Tongue (tissue), 2 donors: ENCODE results near the gene RPL14. TPM values are rescaled to one million over a fixed set of nuclear protein-coding genes. Genes with fewer than 3 reads are reported as not detected.
"Not testable (repeated sequence)": the region's sequence is repeated elsewhere in the genome, so short reads cannot be mapped to it uniquely, and the experiment has no call there.

Source experiments
- DNase-seq: peaks from one replicate; pipeline ENCODE4 v3.0.0-alpha.2; 2015
- total RNA-seq: library from RNA; depleted of rRNA; stranded (reverse); fragments of >200 nt; gene quantifications from one replicate; pipeline ENCODE4 v1.2.3, GENCODE V29; 2014

The RPL14 gene
- total RNA-seq = 547 TPM

GRCh38 chr3:40456940-40457823 lies at the start of gene RPL14:
RPL14 (plus strand) TSS chr3:40457339; CDS start chr3:40457472, 133 bp downstream.
- peak; percentile 98 for DNase-seq

GRCh38 chr3:40407611-40408010 lies 49.5 kb upstream of the RPL14 start:
- no peak for DNase-seq

GRCh38 chr3:40414270-40414669 lies 42.9 kb upstream of the RPL14 start:
- DNase-seq = no peak

- DNase-seq = no peak
Measured at GRCh38 chr3:40417845-40418543, 39.1 kb upstream of the RPL14 start.

GRCh38 chr3:40422861-40423260 lies 34.3 kb upstream of the RPL14 start:
- no peak for DNase-seq

- no peak for DNase-seq
Measured at GRCh38 chr3:40427045-40427669, 30.0 kb upstream of the RPL14 start.

GRCh38 chr3:40432793-40433192 lies 24.3 kb upstream of the RPL14 start:
- DNase-seq = no peak

GRCh38 chr3:40437889-40438288 lies 19.2 kb upstream of the RPL14 start:
- no peak for DNase-seq

GRCh38 chr3:40445062-40445461 lies 12.1 kb upstream of the RPL14 start:
- no peak for DNase-seq

GRCh38 chr3:40445880-40446279 lies 11.3 kb upstream of the RPL14 start:
- DNase-seq = no peak

- DNase-seq = no peak
Measured at GRCh38 chr3:40450438-40450837, 6.7 kb upstream of the RPL14 start.

GRCh38 chr3:40451551-40451950 lies 5.6 kb upstream of the RPL14 start:
- no peak for DNase-seq

- DNase-seq = no peak
Measured at GRCh38 chr3:40452057-40452456, 5.1 kb upstream of the RPL14 start.

GRCh38 chr3:40452562-40452875 lies 4.6 kb upstream of the RPL14 start:
- DNase-seq = no peak

- peak; percentile 99 for DNase-seq
Measured at GRCh38 chr3:40452876-40453730, 4.0 kb upstream of the RPL14 start.

- DNase-seq = no peak
Measured at GRCh38 chr3:40453933-40454332, 3.2 kb upstream of the RPL14 start.

- DNase-seq = no peak
Measured at GRCh38 chr3:40455328-40455727, 1.8 kb upstream of the RPL14 start.

GRCh38 chr3:40456279-40456939 lies 730 bp upstream of the RPL14 start:
- no peak for DNase-seq

GRCh38 chr3:40458473-40458872 lies 1.3 kb downstream of the RPL14 start:
- DNase-seq = no peak

GRCh38 chr3:40460481-40460880 lies 3.3 kb downstream of the RPL14 start:
- not testable (repeated sequence) for DNase-seq

GRCh38 chr3:40461161-40461560 lies 4.0 kb downstream of the RPL14 start:
- no peak for DNase-seq

GRCh38 chr3:40462838-40463237 lies 5.7 kb downstream of the RPL14 start:
- DNase-seq = not testable (repeated sequence)
